SK-N-SH (cell line): ENCODE results near the gene HMOX2. TPM values are rescaled to one million over a fixed set of nuclear protein-coding genes. Genes with fewer than 3 reads are reported as not detected.

Experiments used
- CTCF ChIA-PET: fragments of 300-600, 350-600 bp; formaldehyde crosslinking; extraction: SDS; loops from one replicate; lab custom pipeline; 2021; lab: Yijun Ruan, JAX
- POLR2A ChIA-PET: fragments of 350-600 bp; sonication (Branson Sonifier 250); formaldehyde crosslinking; extraction: SDS; loops from one replicate; lab custom pipeline; 2020; ENCODE audit warnings: antibody characterized with exemption, inconsistent platforms; lab: Yijun Ruan, JAX
- DNase-seq: peaks from one replicate; pipeline ENCODE4 v3.0.0; 2012
- H2AFZ ChIP-seq: fragments of 200-600 bp; sonication (generic); 2 replicates; pipeline ENCODE4 v1.8.1; 2016; ENCODE audit warnings: antibody characterized with exemption, mild to moderate bottlenecking, low read depth
- H3F3A ChIP-seq: fragments of 200-600 bp; sonication (generic); replicated peaks from 2 replicates; pipeline ENCODE3; 2016; ENCODE audit warnings: antibody characterized with exemption, mild to moderate bottlenecking; ENCODE audit not compliant: insufficient read depth
- H3K27ac ChIP-seq, 2 experiments: fragments of 200-500 bp in 1 of 2; fragments of 200-600 bp in 1 of 2; sonication (Bioruptor generic) in 1 of 2; sonication (generic), shearing (Covaris generic) in 1 of 2; 2 replicates each; pipeline versions ENCODE4 v1.5.1 to v1.6.1; 2014 to 2016; ENCODE audit warnings: low read depth in 2 of 2, inconsistent platforms in 1 of 2, low read length in 1 of 2, mild to moderate bottlenecking in 1 of 2, mixed read lengths in 1 of 2
- H3K27me3 ChIP-seq: fragments of 200-600 bp; sonication (generic), shearing (Covaris generic); 2 replicates; pipeline ENCODE4 v1.6.1; 2016; ENCODE audit warnings: mixed run types; ENCODE audit not compliant: insufficient read depth
- H3K36me3 ChIP-seq, 2 experiments: fragments of 200-500 bp in 1 of 2; fragments of 200-600 bp in 1 of 2; sonication (Bioruptor generic) in 1 of 2; sonication (generic) in 1 of 2; replicated peaks in 1 of 2; 2 replicates each; pipeline versions ENCODE3 to v1.5.1; 2014 to 2016; ENCODE audit warnings: low read length in 1 of 2, mild to moderate bottlenecking in 1 of 2; ENCODE audit not compliant: insufficient read depth in 2 of 2, control insufficient read depth in 1 of 2
- H3K4me1 ChIP-seq, 2 experiments: fragments of 200-500 bp in 1 of 2; fragments of 200-600 bp in 1 of 2; sonication (Bioruptor generic) in 1 of 2; sonication (generic), shearing (Covaris generic) in 1 of 2; 2 replicates each; pipeline versions ENCODE4 v1.5.1 to v1.6.1; 2014 to 2016; ENCODE audit warnings: low read depth in 1 of 2, low read length in 1 of 2, mixed run types in 1 of 2; ENCODE audit not compliant: insufficient read depth in 2 of 2, control insufficient read depth in 1 of 2
- H3K4me2 ChIP-seq: fragments of 200-600 bp; sonication (generic), shearing (Covaris generic); 2 replicates; pipeline ENCODE4 v1.6.1; 2017; ENCODE audit warnings: mixed run types
- H3K4me3 ChIP-seq, 2 experiments: fragments of 200-500 bp in 1 of 2; fragments of 200-600 bp in 1 of 2; sonication (Bioruptor generic) in 1 of 2; sonication (generic), shearing (Covaris generic) in 1 of 2; 2 replicates each; pipeline versions ENCODE4 v1.5.1 to v1.8.1; 2014 to 2016; ENCODE audit warnings: low read depth in 2 of 2, inconsistent platforms in 1 of 2, low read length in 1 of 2, mild to moderate bottlenecking in 1 of 2, mixed read lengths in 1 of 2, moderate library complexity in 1 of 2
- H3K79me2 ChIP-seq: fragments of 200-600 bp; sonication (generic); 2 replicates; pipeline ENCODE4 v1.8.1; 2017; ENCODE audit warnings: mild to moderate bottlenecking; ENCODE audit not compliant: insufficient read depth
- H3K9ac ChIP-seq: fragments of 200-600 bp; sonication (generic); 2 replicates; pipeline ENCODE4 v1.6.1; 2017; ENCODE audit warnings: mixed run types
- H3K9me2 ChIP-seq: fragments of 200-600 bp; sonication (generic); 2 replicates; pipeline ENCODE4 v1.6.1; 2017; ENCODE audit warnings: mixed run types
- H3K9me3 ChIP-seq: fragments of 200-600 bp; sonication (generic); 2 replicates; pipeline ENCODE4 v1.6.1; 2017; ENCODE audit warnings: mixed run types, mild to moderate bottlenecking, moderate library complexity
- H4K20me1 ChIP-seq: fragments of 200-600 bp; sonication (generic); 2 replicates; pipeline ENCODE4 v1.6.1; 2017; ENCODE audit warnings: mild to moderate bottlenecking, mixed run types; ENCODE audit not compliant: insufficient read depth
- ELF1 ChIP-seq: IDR thresholded peaks from 2 replicates; pipeline ENCODE4 v1.4.0; 2012
- EP300 ChIP-seq, 2 experiments: IDR thresholded peaks; 2 replicates each; pipeline versions ENCODE4 v1.4.0 to v1.6.1; 2012; ENCODE audit warnings: borderline replicate concordance in 1 of 2, low read depth in 1 of 2, low read length in 1 of 2
- FOXJ3 ChIP-seq: sonication (generic); formaldehyde crosslinking; IDR thresholded peaks from 2 replicates; pipeline ENCODE4 v1.5.1; 2020; ENCODE audit warnings: mild to moderate bottlenecking, missing genetic modification reagents
- GABPA ChIP-seq: IDR thresholded peaks from 2 replicates; pipeline ENCODE4 v1.4.0; 2012; ENCODE audit warnings: low read depth, mild to moderate bottlenecking
- JUND ChIP-seq: IDR thresholded peaks from 2 replicates; pipeline ENCODE4 v1.4.0; 2012
- MXI1 ChIP-seq: IDR thresholded peaks from 2 replicates; pipeline ENCODE4 v1.6.1; 2012; ENCODE audit warnings: mild to moderate bottlenecking, low read depth, low read length, improper control_type of control experiment
- NRF1 ChIP-seq: IDR thresholded peaks from 2 replicates; pipeline ENCODE4 v1.6.1; 2012; ENCODE audit warnings: low read depth, mild to moderate bottlenecking, low read length
- RAD21 ChIP-seq: IDR thresholded peaks from 2 replicates; pipeline ENCODE4 v1.6.1; 2012; ENCODE audit warnings: mild to moderate bottlenecking, low read length
- SIN3A ChIP-seq: IDR thresholded peaks from 2 replicates; pipeline ENCODE4 v1.6.1; 2012; ENCODE audit warnings: low read depth, mild to moderate bottlenecking, low read length, moderate library complexity, borderline replicate concordance
- SMC3 ChIP-seq: IDR thresholded peaks from 2 replicates; pipeline ENCODE4 v1.6.1; 2012; ENCODE audit warnings: low read depth, low read length, improper control_type of control experiment
- TAF1 ChIP-seq: IDR thresholded peaks from 2 replicates; pipeline ENCODE4 v1.6.1; 2012; ENCODE audit warnings: low read depth, mild to moderate bottlenecking, low read length, moderate library complexity, borderline replicate concordance
- TCF12 ChIP-seq: IDR thresholded peaks from 2 replicates; pipeline ENCODE4 v1.4.0; 2012
- TEAD4 ChIP-seq: IDR thresholded peaks from 2 replicates; pipeline ENCODE4 v1.4.0; 2012; ENCODE audit warnings: mild to moderate bottlenecking, borderline replicate concordance; ENCODE audit not compliant: insufficient read depth
- WGBS: methylation state at CpG from one replicate; pipeline ENCODE4 v1.1.6; 2017; ENCODE audit warnings: low lambda C conversion rate; 5-methylcytosine and 5-hydroxymethylcytosine counted together
- polyA plus RNA-seq, 3 experiments: library from polyadenylated mRNA; depleted of rRNA; stranded (reverse); fragments of >200 nt; gene quantifications; 2 replicates each; pipeline ENCODE4 v1.2.3, GENCODE V29; 2012
- TF ChIP-seq, protein P1 (sequence below): fragments of 150-350 bp; IDR thresholded peaks from 2 replicates; pipeline ENCODE4 v1.6.1; 2016; ENCODE audit warnings: mild to moderate bottlenecking, low read depth, low read length
- TF ChIP-seq, protein P2 (sequence below): fragments of 150-350 bp; IDR thresholded peaks from 2 replicates; pipeline ENCODE4 v1.6.1; 2017; ENCODE audit warnings: antibody characterized with exemption, low read length, low read depth, borderline replicate concordance
- TF ChIP-seq, protein P3 (sequence below): IDR thresholded peaks from 2 replicates; pipeline ENCODE4 v1.4.0; 2012; ENCODE audit warnings: low read depth

HMOX2 gene
- polyA plus RNA-seq, 1 of the 3 experiments (the other 2 are of a cell fraction) = 65.1 TPM

DNA sequence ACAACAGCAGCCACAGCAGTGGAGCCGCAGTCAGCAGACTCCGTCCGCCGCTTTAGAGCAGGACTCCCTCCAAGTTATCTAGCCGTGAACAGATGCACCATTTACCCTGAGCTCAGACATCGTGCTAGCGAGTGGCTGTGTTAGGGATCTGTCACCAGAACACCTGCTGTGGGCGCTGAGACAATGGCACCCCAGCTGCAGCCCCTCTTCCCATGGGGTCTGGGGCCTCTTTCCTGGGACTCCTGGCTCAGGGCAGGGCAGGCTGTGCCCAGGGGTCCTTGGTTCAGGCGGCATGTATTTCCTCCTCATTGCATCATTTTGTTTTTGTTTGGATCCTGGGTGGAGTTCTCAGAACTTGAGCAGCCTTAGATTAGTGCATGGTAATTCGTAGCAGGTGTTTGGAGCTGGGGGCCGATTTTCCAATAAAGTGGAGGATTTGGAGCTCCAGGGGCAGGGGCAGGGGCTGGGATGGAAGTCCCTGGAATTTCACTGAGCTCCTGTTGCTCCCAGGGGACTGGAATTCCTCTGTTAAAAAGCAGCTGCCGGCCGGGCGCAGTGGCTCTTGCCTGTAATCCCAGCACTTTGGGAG lies 25.2 kb upstream of the HMOX2 start:
- H3K36me3 ChIP-seq = peaks cover 16 to 55% of the 10 kb centered on the region in 2 experiments
- H3F3A ChIP-seq = no peaks in the 10 kb centered on the region

DNA sequence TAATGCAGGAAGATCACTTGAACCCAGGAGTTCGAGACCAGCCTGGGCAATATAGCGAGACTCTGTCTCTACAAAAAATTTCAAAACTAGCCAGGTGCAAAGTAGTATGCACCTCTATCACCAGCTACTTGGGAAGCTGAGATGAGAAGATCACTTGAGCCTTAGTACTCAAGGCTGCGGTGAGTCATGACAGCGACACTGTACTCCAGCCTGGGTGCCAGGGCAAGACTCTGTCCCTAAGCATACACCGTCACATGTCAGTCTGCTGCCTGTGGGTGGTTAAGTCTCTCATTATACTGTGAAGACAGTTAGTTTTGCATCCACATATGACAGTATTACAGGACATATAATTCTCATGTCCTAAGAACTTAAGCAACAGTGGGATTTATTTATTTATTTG lies 23.5 kb upstream of the HMOX2 start:
- no peak overlapping the region for H3K4me3 ChIP-seq
- CTCF ChIA-PET = interaction anchor here (0.9 kb wide), 1 partner anchor 191 kb away, joined by 3 read pairs; no protein-coding TSS in a partner anchor
- H3K79me2 ChIP-seq = no peaks in the 10 kb centered on the region
- TF ChIP-seq SMC3 (no peak), JUND (no peak), ELF1 (no peak), RAD21 (no peak), TAF1 (no peak), EP300 (IDR thresholded peaks at IDR 0.05; ENCODE audit: borderline replicate concordance in 1 of 2, low read depth in 1 of 2, low read length in 1 of 2) (no peak), MXI1 (no peak), TEAD4 (no peak), SIN3A (no peak), NRF1 (no peak), FOXJ3 (CRISPR knock-in tag) (no peak)
- TF ChIP-seq, protein P1, sequence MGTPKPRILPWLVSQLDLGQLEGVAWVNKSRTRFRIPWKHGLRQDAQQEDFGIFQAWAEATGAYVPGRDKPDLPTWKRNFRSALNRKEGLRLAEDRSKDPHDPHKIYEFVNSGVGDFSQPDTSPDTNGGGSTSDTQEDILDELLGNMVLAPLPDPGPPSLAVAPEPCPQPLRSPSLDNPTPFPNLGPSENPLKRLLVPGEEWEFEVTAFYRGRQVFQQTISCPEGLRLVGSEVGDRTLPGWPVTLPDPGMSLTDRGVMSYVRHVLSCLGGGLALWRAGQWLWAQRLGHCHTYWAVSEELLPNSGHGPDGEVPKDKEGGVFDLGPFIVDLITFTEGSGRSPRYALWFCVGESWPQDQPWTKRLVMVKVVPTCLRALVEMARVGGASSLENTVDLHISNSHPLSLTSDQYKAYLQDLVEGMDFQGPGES = no peak
- no peaks in the 10 kb centered on the region for H4K20me1 ChIP-seq
- WGBS = 95% methylated on average over 5 of the region's 5 CpGs
- no peak overlapping the region for H3K9ac ChIP-seq
- POLR2A ChIA-PET = interaction anchor here (1.0 kb wide), 1 partner anchor 22 kb away, joined by 3 read pairs; the partner anchor contains the start of gene NMRAL1
- peaks cover 2% of the 10 kb centered on the region for H3F3A ChIP-seq
- no peaks in the 10 kb centered on the region for H3K9me3 ChIP-seq
- no peaks in the 10 kb centered on the region for H3K4me1 ChIP-seq
- no peak overlapping the region for H3K27ac ChIP-seq
- H3K4me2 ChIP-seq = no peak overlapping the region
- no peak overlapping the region for H2AFZ ChIP-seq
- H3K27me3 ChIP-seq = no peaks in the 10 kb centered on the region
- no peak for DNase-seq
- H3K9me2 ChIP-seq = no peaks in the 10 kb centered on the region
- H3K36me3 ChIP-seq = peaks cover 23 to 52% of the 10 kb centered on the region in 2 experiments

More for the DNA sequence above, 25.2 kb upstream of the HMOX2 start:
- DNase-seq = no peak
- no peaks in the 10 kb centered on the region for H3K9me2 ChIP-seq
- no peak overlapping the region for H2AFZ ChIP-seq
- no peak overlapping the region for H3K4me2 ChIP-seq
- no peak overlapping the region for H3K4me3 ChIP-seq
- H3K4me1 ChIP-seq = no peaks in the 10 kb centered on the region
- POLR2A ChIA-PET = interaction anchor here (1.5 kb wide), 1 partner anchor 9 kb away, joined by 4 read pairs; no protein-coding TSS in a partner anchor
- no peak for TF ChIP-seq RAD21
- TF ChIP-seq TCF12 = no peak
- TF ChIP-seq GABPA = no peak
- TF ChIP-seq, protein P2, sequence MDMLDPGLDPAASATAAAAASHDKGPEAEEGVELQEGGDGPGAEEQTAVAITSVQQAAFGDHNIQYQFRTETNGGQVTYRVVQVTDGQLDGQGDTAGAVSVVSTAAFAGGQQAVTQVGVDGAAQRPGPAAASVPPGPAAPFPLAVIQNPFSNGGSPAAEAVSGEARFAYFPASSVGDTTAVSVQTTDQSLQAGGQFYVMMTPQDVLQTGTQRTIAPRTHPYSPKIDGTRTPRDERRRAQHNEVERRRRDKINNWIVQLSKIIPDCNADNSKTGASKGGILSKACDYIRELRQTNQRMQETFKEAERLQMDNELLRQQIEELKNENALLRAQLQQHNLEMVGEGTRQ = no peak
- TF ChIP-seq, protein P3, sequence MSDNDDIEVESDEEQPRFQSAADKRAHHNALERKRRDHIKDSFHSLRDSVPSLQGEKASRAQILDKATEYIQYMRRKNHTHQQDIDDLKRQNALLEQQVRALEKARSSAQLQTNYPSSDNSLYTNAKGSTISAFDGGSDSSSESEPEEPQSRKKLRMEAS = no peak
- no peak for TF ChIP-seq MXI1
- TF ChIP-seq, all 33 proteins: peak for 0
- H3K27ac ChIP-seq = no peak overlapping the region
- CTCF ChIA-PET = interaction anchor here (1.0 kb wide), 1 partner anchor 48 kb away, joined by 3 read pairs; no protein-coding TSS in a partner anchor
- H3K9me3 ChIP-seq = no peaks in the 10 kb centered on the region
- no peaks in the 10 kb centered on the region for H3K79me2 ChIP-seq
- H3K9ac ChIP-seq = no peak overlapping the region
- H3K27me3 ChIP-seq = no peaks in the 10 kb centered on the region
- no peaks in the 10 kb centered on the region for H4K20me1 ChIP-seq
- WGBS = 84% methylated on average over 11 of the region's 14 CpGs
